A673 (cell line): ENCODE data around the gene TCHHL1. TPM values are rescaled to one million over a fixed set of nuclear protein-coding genes. Genes with fewer than 3 reads are reported as not detected.

Experiments used
- BruUV-seq: library from RNA; stranded (reverse); fragments of 400-500 nt; replicated peaks from 2 replicates; lab custom pipeline; 2021; lab: Mats Ljungman, UMichigan
- CTCF ChIA-PET: fragments of 300-600 bp; sonication (Branson Sonifier 250); formaldehyde crosslinking; loops from one replicate; lab custom pipeline; 2022; ENCODE audit warnings: antibody characterized with exemption; lab: Charles Lee
- POLR2A ChIA-PET: fragments of 300-600 bp; sonication (Branson Sonifier 250); formaldehyde crosslinking; loops from one replicate; lab custom pipeline; 2022; ENCODE audit warnings: antibody characterized with exemption; ENCODE audit not compliant: low non-redundant PET; lab: Charles Lee
- DNase-seq: peaks from one replicate; pipeline ENCODE4 v3.0.0-alpha.2; 2015; ENCODE audit warnings: low spot score
- H3K27ac ChIP-seq: fragments of 200-600 bp; sonication (generic); 2 replicates; pipeline ENCODE4 v1.5.1; 2016; ENCODE audit warnings: mixed run types, low read depth, mild to moderate bottlenecking, mixed read lengths, antibody characterized with exemption, low read length; ENCODE audit not compliant: poor library complexity, severe bottlenecking
- H3K27me3 ChIP-seq: fragments of 200-600 bp; sonication (generic); replicated peaks from 2 replicates; pipeline ENCODE4 v1.6.1; 2017; ENCODE audit warnings: mixed run types, low read depth, mild to moderate bottlenecking, mixed read lengths, antibody characterized with exemption, low read length; ENCODE audit not compliant: insufficient read depth, poor library complexity
- H3K36me3 ChIP-seq: fragments of 200-600 bp; sonication (generic); 2 replicates; pipeline ENCODE4 v1.6.1; 2016; ENCODE audit warnings: mixed run types, mild to moderate bottlenecking, mixed read lengths, antibody characterized with exemption, low read length; ENCODE audit not compliant: insufficient read depth, poor library complexity, severe bottlenecking
- H3K4me1 ChIP-seq: fragments of 200-600 bp; sonication (generic); 2 replicates; pipeline ENCODE4 v1.6.1; 2017; ENCODE audit warnings: mixed run types, mild to moderate bottlenecking, mixed read lengths, antibody characterized with exemption, low read length; ENCODE audit not compliant: insufficient read depth, poor library complexity, severe bottlenecking
- H3K4me3 ChIP-seq: fragments of 200-600 bp; sonication (generic); 2 replicates; pipeline ENCODE4 v1.5.1; 2016; ENCODE audit warnings: low read depth, mixed run types, mild to moderate bottlenecking, mixed read lengths, low read length; ENCODE audit not compliant: poor library complexity, severe bottlenecking
- H3K9me3 ChIP-seq: fragments of 200-600 bp; sonication (generic); 2 replicates; pipeline ENCODE4 v1.6.1; 2016; ENCODE audit warnings: mixed run types, low read depth, mild to moderate bottlenecking, mixed read lengths, antibody characterized with exemption, low read length; ENCODE audit not compliant: poor library complexity, severe bottlenecking
- CTCF ChIP-seq: fragments of 300-800, 200-600 bp; sonication (generic); conservative IDR thresholded peaks from 2 replicates; pipeline ENCODE4 v1.5.1; 2017; ENCODE audit warnings: low read depth, mild to moderate bottlenecking, antibody characterized with exemption, low read length, moderate library complexity, mixed read lengths
- EZH2 ChIP-seq: fragments of 200-600 bp; sonication (generic); IDR thresholded peaks from 2 replicates; pipeline ENCODE4 v1.6.1; 2017; ENCODE audit warnings: borderline replicate concordance, low read depth, mild to moderate bottlenecking, mixed read lengths, antibody characterized with exemption, low read length; ENCODE audit not compliant: poor library complexity, severe bottlenecking
- intact Hi-C: fragments of 100-400 bp; cut with micrococcal nuclease; formaldehyde crosslinking; loops from one replicate; pipeline ENCODE4 v1.10.0; 2022; ENCODE audit not compliant: unreplicated experiment
- total RNA-seq: library from RNA; stranded (reverse); gene quantifications from 2 replicates; pipeline ENCODE4 v1.2.3, GENCODE V29; 2021

TCHHL1 gene
- total RNA-seq, 1 experiment from 2014 or later, result not detected

GRCh38 chr1:152127673-152128072 is 38.8 kb upstream of the TCHHL1 start:
- Histone ChIP-seq H3K36me3 (no peaks in the 10 kb centered on the region), H3K4me1 (no peaks in the 10 kb centered on the region), H3K4me3 (no peak overlapping the region), H3K27ac (no peak overlapping the region), H3K9me3 (no peaks in the 10 kb centered on the region), H3K27me3 (peaks cover 52% of the 10 kb centered on the region)
- no peak for TF ChIP-seq EZH2
- no peak for TF ChIP-seq CTCF
- no peak for DNase-seq
- ChIA-PET CTCF (no interaction called here), POLR2A (no interaction called here)
- intact Hi-C loops, result no loop called here
- no TSS peak for BruUV-seq

- intact Hi-C loops, result no loop called here
- Histone ChIP-seq H3K9me3 (no peaks in the 10 kb centered on the region), H3K36me3 (no peaks in the 10 kb centered on the region), H3K4me3 (no peak overlapping the region), H3K27ac (no peak overlapping the region), H3K4me1 (no peaks in the 10 kb centered on the region), H3K27me3 (peaks cover 63% of the 10 kb centered on the region)
- ChIA-PET POLR2A (no interaction called here), CTCF (no interaction called here)
- DNase-seq, result no peak
- no TSS peak for BruUV-seq
- TF ChIP-seq CTCF, result no peak
- TF ChIP-seq EZH2, result no peak
Measured at GRCh38 chr1:152125834-152126443, 37.1 kb upstream of the TCHHL1 start.

GRCh38 chr1:152118915-152119314 is 30.1 kb upstream of the TCHHL1 start:
- H3K4me1 ChIP-seq, result no peaks in the 10 kb centered on the region
- ChIA-PET POLR2A (no interaction called here), CTCF (no interaction called here)
- no peaks in the 10 kb centered on the region for H3K9me3 ChIP-seq
- no peak overlapping the region for H3K4me3 ChIP-seq
- BruUV-seq, result no TSS peak
- H3K27ac ChIP-seq, result no peak overlapping the region
- DNase-seq, result no peak
- TF ChIP-seq CTCF, result no peak
- no peak for TF ChIP-seq EZH2
- peaks cover 89% of the 10 kb centered on the region for H3K27me3 ChIP-seq
- no peaks in the 10 kb centered on the region for H3K36me3 ChIP-seq
- intact Hi-C loops, result no loop called here
